ENCODE measurements around the gene SLAMF9.

- TF ChIP-seq EZH2 (IDR thresholded peaks at IDR 0.05; ENCODE audit: borderline replicate concordance, low read depth, low read length, severe bottlenecking): no peak
- TF ChIP-seq, protein P1, sequence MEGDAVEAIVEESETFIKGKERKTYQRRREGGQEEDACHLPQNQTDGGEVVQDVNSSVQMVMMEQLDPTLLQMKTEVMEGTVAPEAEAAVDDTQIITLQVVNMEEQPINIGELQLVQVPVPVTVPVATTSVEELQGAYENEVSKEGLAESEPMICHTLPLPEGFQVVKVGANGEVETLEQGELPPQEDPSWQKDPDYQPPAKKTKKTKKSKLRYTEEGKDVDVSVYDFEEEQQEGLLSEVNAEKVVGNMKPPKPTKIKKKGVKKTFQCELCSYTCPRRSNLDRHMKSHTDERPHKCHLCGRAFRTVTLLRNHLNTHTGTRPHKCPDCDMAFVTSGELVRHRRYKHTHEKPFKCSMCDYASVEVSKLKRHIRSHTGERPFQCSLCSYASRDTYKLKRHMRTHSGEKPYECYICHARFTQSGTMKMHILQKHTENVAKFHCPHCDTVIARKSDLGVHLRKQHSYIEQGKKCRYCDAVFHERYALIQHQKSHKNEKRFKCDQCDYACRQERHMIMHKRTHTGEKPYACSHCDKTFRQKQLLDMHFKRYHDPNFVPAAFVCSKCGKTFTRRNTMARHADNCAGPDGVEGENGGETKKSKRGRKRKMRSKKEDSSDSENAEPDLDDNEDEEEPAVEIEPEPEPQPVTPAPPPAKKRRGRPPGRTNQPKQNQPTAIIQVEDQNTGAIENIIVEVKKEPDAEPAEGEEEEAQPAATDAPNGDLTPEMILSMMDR (IDR thresholded peaks at IDR 0.05; ENCODE audit: extremely low read depth in 1 of 2, insufficient read depth in 1 of 2, low read depth in 1 of 2, low read length in 2 of 2): no peak
- no peak for TF ChIP-seq MAX (IDR thresholded peaks at IDR 0.05; ENCODE audit: insufficient read depth, insufficient read length)
- no peak for TF ChIP-seq POLR2A (IDR thresholded peaks at IDR 0.05; ENCODE audit: low read depth, low read length)
- TF ChIP-seq POLR2AphosphoS5 (IDR thresholded peaks at IDR 0.05; ENCODE audit: insufficient read depth, low read depth, low read length): no peak
- no peak for TF ChIP-seq JUN (IDR thresholded peaks at IDR 0.05; ENCODE audit: borderline replicate concordance, insufficient read depth, insufficient read length, low read depth)
- no peak for TF ChIP-seq MYC (IDR thresholded peaks at IDR 0.05; ENCODE audit: low read depth, low read length)
- TF ChIP-seq FOS (IDR thresholded peaks at IDR 0.05; ENCODE audit: borderline replicate concordance, insufficient read depth, low read length): no peak
Observed at GRCh38 chr1:159965263-159965662, 11.2 kb upstream of the SLAMF9 start.

Data from endothelial cell of umbilical vein (primary cell).